Naive thymus-derived CD4-positive, alpha-beta T cell (primary cell): Measurements from ENCODE around the gene DNAJB9. TPM values are rescaled to one million over a fixed set of nuclear protein-coding genes. Genes with fewer than 3 reads are reported as not detected.

Experiments
- ATAC-seq: fragments of 150-1000 bp; cut with Tn5 transposase; 2 replicates; pipeline ENCODE4 v1.10.0; 2021; ENCODE audit warnings: mild to moderate bottlenecking, moderate library complexity
- CTCF ChIA-PET: fragments of 350-600 bp; sonication (Branson Sonifier 250); formaldehyde crosslinking; loops from one replicate; lab custom pipeline; 2021; ENCODE audit warnings: antibody characterized with exemption; lab: Charles Lee
- POLR2A ChIA-PET: fragments of 350-600 bp; sonication (Branson Sonifier 250); formaldehyde crosslinking; loops from one replicate; lab custom pipeline; 2021; ENCODE audit warnings: antibody characterized with exemption, inconsistent platforms; lab: Charles Lee
- DNase-seq, 9 donors: peaks; one replicate each; pipeline versions ENCODE4 v3.0.0 to v3.0.0-alpha.2; 2020 to 2022; ENCODE audit warnings: mixed read lengths in 1 of 9
- H3K27ac ChIP-seq: one replicate; pipeline ENCODE4 v1.7.0; 2013; ENCODE audit warnings: mild to moderate bottlenecking, low read depth, low read length, moderate library complexity
- H3K27me3 ChIP-seq, 2 donors: one replicate each; pipeline ENCODE4 v1.7.0; 2013; ENCODE audit warnings: low read length in 2 of 2, mild to moderate bottlenecking in 2 of 2, moderate library complexity in 2 of 2; ENCODE audit not compliant: control insufficient read depth in 2 of 2, insufficient read depth in 2 of 2
- H3K36me3 ChIP-seq, 3 experiments: 1 replicate in 2 of 3; 2 replicates in 1 of 3; pipeline ENCODE4 v1.7.0; 2013; ENCODE audit warnings: low read length in 3 of 3, mild to moderate bottlenecking in 3 of 3, moderate library complexity in 1 of 3; ENCODE audit not compliant: insufficient read depth in 3 of 3, control insufficient read depth in 2 of 3
- H3K4me1 ChIP-seq, 2 donors: one replicate each; pipeline ENCODE4 v1.7.0; 2013; ENCODE audit warnings: low read length in 2 of 2, mild to moderate bottlenecking in 2 of 2, moderate library complexity in 1 of 2; ENCODE audit not compliant: control insufficient read depth in 2 of 2, insufficient read depth in 2 of 2
- H3K4me3 ChIP-seq: 2 replicates; pipeline ENCODE4 v1.7.0; 2013; ENCODE audit warnings: mild to moderate bottlenecking, low read length
- H3K9me3 ChIP-seq, 3 experiments: 1 replicate in 2 of 3; 2 replicates in 1 of 3; pipeline ENCODE4 v1.7.0; 2013; ENCODE audit warnings: low read length in 3 of 3; ENCODE audit not compliant: control insufficient read depth in 2 of 3
- H3K27ac Mint-ChIP-seq, 9 donors: one replicate each; pipeline ENCODE4 v1.8.0; 2020 to 2022; ENCODE audit warnings: mixed read lengths in 9 of 9, mild to moderate bottlenecking in 8 of 9, moderate library complexity in 5 of 9, inconsistent platforms in 2 of 9
- H3K27me3 Mint-ChIP-seq, 5 donors: one replicate each; pipeline ENCODE4 v1.8.0; 2021 to 2022; ENCODE audit warnings: mixed read lengths in 5 of 5, mild to moderate bottlenecking in 1 of 5
- H3K36me3 Mint-ChIP-seq, 5 donors: one replicate each; pipeline ENCODE4 v1.8.0; 2020 to 2022; ENCODE audit warnings: mixed read lengths in 5 of 5, mild to moderate bottlenecking in 3 of 5, inconsistent platforms in 1 of 5
- H3K4me1 Mint-ChIP-seq, 7 donors: one replicate each; pipeline ENCODE4 v1.8.0; 2020 to 2022; ENCODE audit warnings: mixed read lengths in 7 of 7, mild to moderate bottlenecking in 3 of 7, inconsistent platforms in 1 of 7
- H3K4me3 Mint-ChIP-seq, 10 donors: one replicate each; pipeline ENCODE4 v1.8.0; 2020 to 2022; ENCODE audit warnings: mild to moderate bottlenecking in 10 of 10, mixed read lengths in 10 of 10, moderate library complexity in 6 of 10, inconsistent platforms in 2 of 10
- H3K9me3 Mint-ChIP-seq, 11 donors: one replicate each; pipeline ENCODE4 v1.8.0; 2020 to 2022; ENCODE audit warnings: mixed read lengths in 11 of 11, mild to moderate bottlenecking in 4 of 11, inconsistent platforms in 1 of 11, moderate library complexity in 1 of 11
- intact Hi-C, 2 donors: fragments of 100-400 bp; cut with micrococcal nuclease; formaldehyde crosslinking; loops; one replicate each; pipeline ENCODE4 v1.15.1; 2023
- polyA plus RNA-seq, 2 donors: library from polyadenylated mRNA; unstranded; fragments of 300-500 nt; fragmentation: Illumina TruSeq; gene quantifications; one replicate each; pipeline ENCODE4 v1.2.3, GENCODE V29; 2021
- total RNA-seq, 6 experiments: library from RNA in 5 of 6; stranded (reverse) in 5 of 6; gene quantifications; 1 replicate in 5 of 6; 2 replicates in 1 of 6; pipeline ENCODE4 v1.2.3 and lab custom pipeline; 2021 to 2026

The DNAJB9 gene
- total and polyA plus RNA-seq, 7 experiments from 2014 or later = 16.8 to 50.0 (median 29.3) TPM

GRCh38 chr7:108596560-108596959 lies 26.9 kb downstream of the DNAJB9 start:
- DNase-seq (no peak), ATAC-seq (peak; percentile 71)
- Mint-ChIP-seq H3K4me3 (no peak overlapping the region), H3K27me3 (peaks cover 0 to 30% (median 13%) of the 10 kb centered on the region in 5 donors), H3K36me3 (peaks cover 0 to 3% (median 0%) of the 10 kb centered on the region in 5 donors), H3K4me1 (peaks cover 0 to 2% (median 0%) of the 10 kb centered on the region in 7 donors), H3K9me3 (no peaks in the 10 kb centered on the region), H3K27ac (no peak overlapping the region)
- Histone ChIP-seq H3K36me3 (no peaks in the 10 kb centered on the region), H3K27me3 (no peaks in the 10 kb centered on the region), H3K27ac (no peak overlapping the region), H3K4me1 (no peaks in the 10 kb centered on the region), H3K9me3 (no peaks in the 10 kb centered on the region), H3K4me3 (no peak overlapping the region)
- CTCF ChIA-PET = no interaction called here
- intact Hi-C loops = no loop called here
- POLR2A ChIA-PET = no interaction called here

- peaks cover 0 to 29% (median 14%) of the 10 kb centered on the region in 5 donors for H3K27me3 Mint-ChIP-seq
- intact Hi-C loops = no loop called here
- ATAC-seq (no peak), DNase-seq (no peak)
- no peaks in the 10 kb centered on the region for H3K9me3 ChIP-seq
- no peaks in the 10 kb centered on the region for H3K27me3 ChIP-seq
- no peak overlapping the region for H3K27ac ChIP-seq
- H3K36me3 ChIP-seq = no peaks in the 10 kb centered on the region
- POLR2A ChIA-PET = no interaction called here
- no peaks in the 10 kb centered on the region for H3K4me1 ChIP-seq
- no peaks in the 10 kb centered on the region for H3K9me3 Mint-ChIP-seq
- no peak overlapping the region for H3K4me3 ChIP-seq
- peaks cover 0 to 2% (median 0%) of the 10 kb centered on the region in 7 donors for H3K4me1 Mint-ChIP-seq
- no peak overlapping the region for H3K4me3 Mint-ChIP-seq
- no peaks in the 10 kb centered on the region for H3K36me3 Mint-ChIP-seq
- CTCF ChIA-PET = no interaction called here
- no peak overlapping the region for H3K27ac Mint-ChIP-seq
These were observed 28.5 kb downstream of the DNAJB9 start for GRCh38 chr7:108598153-108598552.

GRCh38 chr7:108598914-108599580 lies 29.4 kb downstream of the DNAJB9 start:
- no peaks in the 10 kb centered on the region for H3K4me1 ChIP-seq
- intact Hi-C loops = no loop called here
- Mint-ChIP-seq H3K4me3 (no peak overlapping the region), H3K36me3 (no peaks in the 10 kb centered on the region), H3K27ac (no peak overlapping the region), H3K4me1 (peaks cover 0 to 2% (median 0%) of the 10 kb centered on the region in 7 donors), H3K27me3 (peaks cover 0 to 29% (median 14%) of the 10 kb centered on the region in 5 donors), H3K9me3 (no peaks in the 10 kb centered on the region)
- H3K9me3 ChIP-seq = no peaks in the 10 kb centered on the region
- CTCF ChIA-PET = no interaction called here
- POLR2A ChIA-PET = no interaction called here
- no peak overlapping the region for H3K27ac ChIP-seq
- DNase-seq (no peak), ATAC-seq (no peak)
- H3K4me3 ChIP-seq = no peak overlapping the region
- no peaks in the 10 kb centered on the region for H3K36me3 ChIP-seq
- H3K27me3 ChIP-seq = no peaks in the 10 kb centered on the region

GRCh38 chr7:108600399-108600798 lies 30.7 kb downstream of the DNAJB9 start:
- no peaks in the 10 kb centered on the region for H3K36me3 ChIP-seq
- no peak overlapping the region for H3K27ac ChIP-seq
- no peak overlapping the region for H3K4me3 ChIP-seq
- no peak overlapping the region for H3K27ac Mint-ChIP-seq
- peaks cover 0 to 29% (median 14%) of the 10 kb centered on the region in 5 donors for H3K27me3 Mint-ChIP-seq
- no peak overlapping the region for H3K4me3 Mint-ChIP-seq
- ChIA-PET POLR2A (no interaction called here), CTCF (no interaction called here)
- H3K36me3 Mint-ChIP-seq = no peaks in the 10 kb centered on the region
- no peaks in the 10 kb centered on the region for H3K4me1 ChIP-seq
- no peaks in the 10 kb centered on the region for H3K9me3 Mint-ChIP-seq
- intact Hi-C loops = no loop called here
- no peaks in the 10 kb centered on the region for H3K27me3 ChIP-seq
- H3K4me1 Mint-ChIP-seq = no peaks in the 10 kb centered on the region
- DNase-seq (no peak), ATAC-seq (no peak)
- no peaks in the 10 kb centered on the region for H3K9me3 ChIP-seq

GRCh38 chr7:108603656-108604306 lies 34.1 kb downstream of the DNAJB9 start:
- CTCF ChIA-PET = interaction anchor here (0.6 kb wide), 2 partner anchors 52 to 352 kb away, joined by 3 read pairs; no protein-coding TSS in a partner anchor

GRCh38 chr7:108604307-108605077 lies 34.8 kb downstream of the DNAJB9 start:
- ChIA-PET CTCF (no interaction called here), POLR2A (no interaction called here)
- intact Hi-C loops = no loop called here

More at GRCh38 chr7:108603656-108604306, 34.1 kb downstream of the DNAJB9 start:
- DNase-seq = no peak
- Histone ChIP-seq H3K27me3 (no peaks in the 10 kb centered on the region), H3K4me3 (no peak overlapping the region), H3K4me1 (no peaks in the 10 kb centered on the region), H3K9me3 (no peaks in the 10 kb centered on the region), H3K27ac (no peak overlapping the region), H3K36me3 (no peaks in the 10 kb centered on the region)
- Mint-ChIP-seq H3K9me3 (no peaks in the 10 kb centered on the region), H3K27ac (no peak overlapping the region), H3K27me3 (peaks cover 0 to 18% (median 14%) of the 10 kb centered on the region in 5 donors), H3K4me1 (no peaks in the 10 kb centered on the region), H3K36me3 (no peaks in the 10 kb centered on the region), H3K4me3 (no peak overlapping the region)
- intact Hi-C loops = no loop called here
- ATAC-seq = no peak
- POLR2A ChIA-PET = no interaction called here

More at GRCh38 chr7:108604307-108605077, 34.8 kb downstream of the DNAJB9 start:
- H3K4me1 ChIP-seq = no peaks in the 10 kb centered on the region
- Mint-ChIP-seq H3K36me3 (no peaks in the 10 kb centered on the region), H3K4me3 (no peak overlapping the region), H3K9me3 (no peaks in the 10 kb centered on the region), H3K27ac (no peak overlapping the region), H3K27me3 (peaks cover 0 to 16% (median 11%) of the 10 kb centered on the region in 5 donors), H3K4me1 (no peaks in the 10 kb centered on the region)
- no peaks in the 10 kb centered on the region for H3K36me3 ChIP-seq
- no peak for ATAC-seq
- no peaks in the 10 kb centered on the region for H3K9me3 ChIP-seq
- DNase-seq = no peak
- H3K27ac ChIP-seq = no peak overlapping the region
- no peaks in the 10 kb centered on the region for H3K27me3 ChIP-seq
- no peak overlapping the region for H3K4me3 ChIP-seq
